HUES64 (cell line): Measurements from ENCODE around the gene TMEM171.

ENCODE experiments used
- H3K27ac ChIP-seq: 2 replicates; pipeline ENCODE4 v1.7.0; 2013; ENCODE audit warnings: low read depth, low read length, inconsistent platforms
- H3K27me3 ChIP-seq: 2 replicates; pipeline ENCODE4 v1.6.1; 2013; ENCODE audit warnings: mild to moderate bottlenecking, low read length; ENCODE audit not compliant: insufficient read depth
- H3K36me3 ChIP-seq: 2 replicates; pipeline ENCODE4 v1.6.1; 2013; ENCODE audit warnings: mild to moderate bottlenecking, low read length; ENCODE audit not compliant: insufficient read depth
- H3K4me1 ChIP-seq: 2 replicates; pipeline ENCODE4 v1.6.1; 2013; ENCODE audit warnings: mild to moderate bottlenecking, low read length, moderate library complexity; ENCODE audit not compliant: insufficient read depth
- H3K4me3 ChIP-seq: 2 replicates; pipeline ENCODE4 v1.5.1; 2013; ENCODE audit warnings: mild to moderate bottlenecking, low read length, moderate library complexity
- H3K9ac ChIP-seq: 2 replicates; pipeline ENCODE4 v1.6.1; 2013; ENCODE audit warnings: mild to moderate bottlenecking, low read depth, low read length
- H3K9me3 ChIP-seq: 2 replicates; pipeline ENCODE4 v1.6.1; 2013; ENCODE audit warnings: low read depth, low read length; ENCODE audit not compliant: insufficient read depth
- WGBS: fragments of 150-250, 120-280 bp; methylation state at CpG from one replicate; pipeline ENCODE4 v1.1.7; 2013; ENCODE audit warnings: missing lambda C conversion rate; 5-methylcytosine and 5-hydroxymethylcytosine counted together

TMEM171 gene

GRCh38 chr5:73135021-73135420 is 14.6 kb downstream of the TMEM171 start:
- Histone ChIP-seq H3K9me3 (no peaks in the 10 kb centered on the region), H3K27ac (no peak overlapping the region), H3K4me3 (no peak overlapping the region), H3K36me3 (no peaks in the 10 kb centered on the region), H3K27me3 (no peaks in the 10 kb centered on the region), H3K9ac (no peak overlapping the region), H3K4me1 (peaks cover 19% of the 10 kb centered on the region)
- WGBS, result 96% methylated on average over 3 of the region's 3 CpGs

DNA sequence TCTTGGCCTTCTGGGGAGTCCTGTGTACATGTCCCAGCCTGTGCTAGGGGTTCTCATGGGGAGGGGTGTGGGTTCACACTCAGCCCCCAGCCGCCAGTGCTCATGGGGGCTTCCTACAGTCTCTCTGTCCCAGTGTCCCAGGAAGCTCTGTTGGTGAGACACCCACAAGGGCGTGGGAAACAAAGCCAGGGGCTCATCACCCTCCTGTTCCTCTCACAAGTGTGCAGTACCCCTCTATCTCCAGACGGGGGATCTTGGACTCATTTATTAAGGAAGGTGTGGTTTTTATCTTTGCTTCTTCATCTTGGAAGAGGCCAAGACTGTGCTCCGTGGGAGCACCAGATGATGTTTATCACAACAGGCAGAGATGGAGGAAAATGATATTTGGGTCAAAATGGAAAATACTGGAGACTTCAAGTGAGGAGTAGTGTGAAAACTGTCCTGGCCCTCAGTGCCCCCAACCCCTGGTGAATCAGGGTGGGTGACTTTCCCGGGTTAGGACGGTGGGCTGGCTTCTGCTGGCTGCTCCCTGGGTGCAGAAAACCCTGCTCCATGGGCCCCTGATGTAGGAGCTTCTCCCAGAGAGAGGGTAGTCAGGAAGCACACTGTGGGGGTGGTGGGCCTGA is 15.2 kb downstream of the TMEM171 start:
- no peak overlapping the region for H3K9ac ChIP-seq
- no peaks in the 10 kb centered on the region for H3K9me3 ChIP-seq
- no peaks in the 10 kb centered on the region for H3K36me3 ChIP-seq
- H3K4me1 ChIP-seq, result peaks cover 19% of the 10 kb centered on the region
- H3K27ac ChIP-seq, result no peak overlapping the region
- H3K4me3 ChIP-seq, result no peak overlapping the region
- H3K27me3 ChIP-seq, result no peaks in the 10 kb centered on the region
- 79% methylated on average over 6 of the region's 6 CpGs for WGBS

DNA sequence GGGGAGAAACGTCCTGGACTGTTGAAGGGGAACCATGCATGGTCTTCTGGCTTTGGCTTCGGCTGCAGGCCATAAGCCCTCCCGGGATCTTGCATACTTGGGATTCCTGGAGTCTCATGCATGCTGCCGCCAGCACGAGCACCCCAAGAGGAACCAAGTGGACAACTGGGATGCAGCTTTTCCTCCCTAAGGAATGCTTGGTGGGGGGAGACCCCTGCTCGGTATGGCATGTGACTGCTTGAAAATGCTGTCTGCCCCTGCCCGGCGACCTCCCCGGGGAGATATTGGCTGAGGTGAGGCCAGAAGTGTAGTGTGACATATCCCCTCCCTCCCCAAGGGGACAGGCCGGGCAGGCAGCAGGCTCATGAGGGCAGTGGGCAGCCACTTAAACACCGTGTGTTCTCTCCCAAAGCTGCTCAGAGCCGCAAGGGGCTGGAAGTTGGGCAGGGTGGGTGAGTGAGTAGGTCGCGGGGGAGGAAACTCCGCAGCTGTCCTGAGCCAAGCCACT is 15.7 kb downstream of the TMEM171 start:
- Histone ChIP-seq H3K4me1 (peaks cover 14% of the 10 kb centered on the region), H3K27me3 (no peaks in the 10 kb centered on the region), H3K9ac (no peak overlapping the region), H3K4me3 (no peak overlapping the region), H3K36me3 (no peaks in the 10 kb centered on the region), H3K9me3 (no peaks in the 10 kb centered on the region), H3K27ac (no peak overlapping the region)
- WGBS, result 53% methylated on average over 14 of the region's 15 CpGs

GRCh38 chr5:73137563-73138530 is 17.5 kb downstream of the TMEM171 start:
- H3K4me1 ChIP-seq, result peaks cover 10% of the 10 kb centered on the region; the same call in 1 of the 2 replicates
- no peak overlapping the region for H3K27ac ChIP-seq
- no peaks in the 10 kb centered on the region for H3K27me3 ChIP-seq
- H3K9ac ChIP-seq, result no peak overlapping the region
- no peaks in the 10 kb centered on the region for H3K9me3 ChIP-seq
- 90% methylated on average over 10 of the region's 10 CpGs for WGBS
- H3K36me3 ChIP-seq, result no peaks in the 10 kb centered on the region
- H3K4me3 ChIP-seq, result no peak overlapping the region

GRCh38 chr5:73139485-73139884 is 19.1 kb downstream of the TMEM171 start:
- Histone ChIP-seq H3K9me3 (no peaks in the 10 kb centered on the region), H3K4me3 (no peak overlapping the region), H3K27ac (no peak overlapping the region), H3K36me3 (no peaks in the 10 kb centered on the region), H3K27me3 (no peaks in the 10 kb centered on the region), H3K4me1 (peaks cover 10% of the 10 kb centered on the region; the same call in 1 of the 2 replicates), H3K9ac (no peak overlapping the region)
- 93% methylated on average over 2 of the region's 3 CpGs for WGBS

- Histone ChIP-seq H3K4me3 (no peak overlapping the region), H3K27ac (no peak overlapping the region), H3K27me3 (no peaks in the 10 kb centered on the region), H3K4me1 (peaks cover 7% of the 10 kb centered on the region; the same call in 1 of the 2 replicates), H3K36me3 (no peaks in the 10 kb centered on the region), H3K9ac (no peak overlapping the region), H3K9me3 (no peaks in the 10 kb centered on the region)
- WGBS, result 88% methylated on average over 1 of the region's 1 CpG
Measured at GRCh38 chr5:73140801-73141200, 20.4 kb downstream of the TMEM171 start.

GRCh38 chr5:73142035-73142434 is 21.7 kb downstream of the TMEM171 start:
- H3K9me3 ChIP-seq, result no peaks in the 10 kb centered on the region
- H3K27me3 ChIP-seq, result no peaks in the 10 kb centered on the region
- no peak overlapping the region for H3K4me3 ChIP-seq
- H3K4me1 ChIP-seq, result no peaks in the 10 kb centered on the region
- no peak overlapping the region for H3K9ac ChIP-seq
- 93% methylated on average over 3 of the region's 8 CpGs for WGBS
- H3K36me3 ChIP-seq, result no peaks in the 10 kb centered on the region
- H3K27ac ChIP-seq, result no peak overlapping the region

DNA sequence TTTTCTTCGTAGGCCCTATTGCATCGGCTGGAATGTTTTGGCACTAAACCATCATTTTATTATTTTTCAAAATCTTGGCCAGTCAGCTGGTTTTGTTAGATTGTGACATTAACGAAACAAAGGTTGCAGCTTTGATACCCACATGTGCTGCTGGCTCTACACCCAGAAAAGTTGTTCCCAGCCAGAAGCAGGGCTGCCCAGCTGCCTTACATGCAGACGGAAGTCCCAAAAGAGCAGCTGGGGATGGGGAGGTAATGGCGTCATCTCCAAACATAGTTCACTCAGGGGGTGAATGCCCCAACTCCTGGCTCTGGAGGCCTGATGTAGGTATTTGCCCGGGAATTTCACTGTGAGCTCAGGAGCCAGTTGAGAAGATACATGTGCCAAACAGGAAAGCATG is 23.3 kb downstream of the TMEM171 start:
- no peak overlapping the region for H3K27ac ChIP-seq
- H3K4me3 ChIP-seq, result no peak overlapping the region
- no peaks in the 10 kb centered on the region for H3K36me3 ChIP-seq
- no peaks in the 10 kb centered on the region for H3K4me1 ChIP-seq
- H3K9ac ChIP-seq, result no peak overlapping the region
- WGBS, result 94% methylated on average over 6 of the region's 6 CpGs
- no peaks in the 10 kb centered on the region for H3K27me3 ChIP-seq
- no peaks in the 10 kb centered on the region for H3K9me3 ChIP-seq

DNA sequence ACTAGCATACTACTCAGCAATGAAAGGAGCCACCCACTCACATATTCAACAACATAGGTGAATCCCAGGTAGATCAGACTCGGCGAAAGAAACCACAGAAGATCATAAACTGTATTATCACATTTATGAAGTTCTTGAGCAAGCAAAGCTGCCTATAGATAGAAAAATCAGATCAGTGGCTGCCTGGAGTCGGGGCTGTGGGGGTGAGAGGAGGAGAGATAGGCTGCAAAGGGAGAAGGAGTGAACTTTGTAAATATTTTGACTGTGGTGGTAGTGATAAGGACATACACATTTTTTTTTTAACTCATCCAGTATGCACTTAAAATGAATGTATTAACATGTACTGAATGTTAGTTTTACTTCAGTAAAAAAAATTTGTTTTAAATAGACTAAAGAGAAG is 29.2 kb downstream of the TMEM171 start:
- H3K36me3 ChIP-seq, result no peaks in the 10 kb centered on the region
- H3K4me3 ChIP-seq, result no peak overlapping the region
- no peaks in the 10 kb centered on the region for H3K9me3 ChIP-seq
- WGBS, result 28% methylated on average over 3 of the region's 3 CpGs
- no peak overlapping the region for H3K9ac ChIP-seq
- H3K4me1 ChIP-seq, result no peaks in the 10 kb centered on the region
- no peaks in the 10 kb centered on the region for H3K27me3 ChIP-seq
- H3K27ac ChIP-seq, result no peak overlapping the region

- Histone ChIP-seq H3K27me3 (no peaks in the 10 kb centered on the region), H3K9me3 (no peaks in the 10 kb centered on the region), H3K4me3 (no peak overlapping the region), H3K4me1 (0 out of 2 replicates have a peak, but pooled peaks cover 5% of the 10 kb centered on the region), H3K36me3 (no peaks in the 10 kb centered on the region), H3K9ac (no peak overlapping the region), H3K27ac (no peak overlapping the region)
- 75% methylated on average over 7 of the region's 7 CpGs for WGBS
Measured at GRCh38 chr5:73150876-73151275, 30.5 kb downstream of the TMEM171 start.

GRCh38 chr5:73151766-73152410 is 31.5 kb downstream of the TMEM171 start:
- no peaks in the 10 kb centered on the region for H3K9me3 ChIP-seq
- no peaks in the 10 kb centered on the region for H3K36me3 ChIP-seq
- 71% methylated on average over 5 of the region's 5 CpGs for WGBS
- H3K27ac ChIP-seq, result no peak overlapping the region
- 0 out of 2 replicates have a peak, but pooled peaks cover 5% of the 10 kb centered on the region for H3K4me1 ChIP-seq
- H3K4me3 ChIP-seq, result no peak overlapping the region
- no peaks in the 10 kb centered on the region for H3K27me3 ChIP-seq
- no peak overlapping the region for H3K9ac ChIP-seq
